BE2C (cell line): ENCODE data around the gene CNBP.
"Not testable (repeated sequence)": the region's sequence is repeated elsewhere in the genome, so short reads cannot be mapped to it uniquely, and the experiment has no call there.

Experiments used
- DNase-seq: peaks from one replicate; pipeline ENCODE4 v3.0.0-alpha.2; 2020
- H3K27me3 ChIP-seq: fragments of 250-450 bp; sonication (Bioruptor Pico); 2 replicates; pipeline ENCODE4 v1.5.1; 2020; ENCODE audit warnings: mild to moderate bottlenecking
- H3K36me3 ChIP-seq: fragments of 250-450 bp; sonication (Bioruptor Pico); 2 replicates; pipeline ENCODE4 v1.5.1; 2020; ENCODE audit warnings: mild to moderate bottlenecking
- H3K4me1 ChIP-seq: fragments of 250-450 bp; sonication (Bioruptor Pico); 2 replicates; pipeline ENCODE4 v1.5.1; 2020
- H3K4me3 ChIP-seq: 2 replicates; pipeline ENCODE4 v1.5.1; 2011; ENCODE audit warnings: low read depth, low read length
- H3K9me3 ChIP-seq: fragments of 250-450 bp; sonication (Bioruptor Pico); 2 replicates; pipeline ENCODE4 v1.5.1; 2020
- TF ChIP-seq, protein P1 (sequence below): IDR thresholded peaks from 2 replicates; pipeline ENCODE4 v1.5.1; 2012; ENCODE audit warnings: mild to moderate bottlenecking, low read depth, low read length

CNBP gene

DNA sequence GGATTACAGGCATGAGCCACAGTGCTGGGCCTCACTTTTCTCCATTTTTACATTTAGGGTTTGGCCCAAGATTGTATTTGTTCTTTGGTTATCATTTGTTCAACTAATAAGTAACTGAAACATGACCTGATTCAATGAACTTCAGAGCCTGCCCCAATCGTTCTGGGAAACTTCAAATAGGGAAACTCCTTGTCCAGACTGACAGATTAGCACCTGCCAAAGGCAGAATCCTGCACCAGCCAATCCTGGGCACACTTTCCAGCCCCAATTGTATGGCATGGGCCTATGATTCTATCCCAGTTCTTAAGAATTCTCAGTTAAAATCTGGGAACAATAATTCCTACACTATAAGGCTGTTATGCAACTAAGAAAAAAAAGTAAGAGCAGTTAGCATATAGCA lies 43.8 kb downstream of the CNBP start:
- Histone ChIP-seq H3K4me1 (no peaks in the 10 kb centered on the region), H3K36me3 (peaks cover 19% of the 10 kb centered on the region), H3K27me3 (no peaks in the 10 kb centered on the region), H3K9me3 (no peaks in the 10 kb centered on the region), H3K4me3 (no peak overlapping the region)
- no peak for DNase-seq
- TF ChIP-seq, protein P1, sequence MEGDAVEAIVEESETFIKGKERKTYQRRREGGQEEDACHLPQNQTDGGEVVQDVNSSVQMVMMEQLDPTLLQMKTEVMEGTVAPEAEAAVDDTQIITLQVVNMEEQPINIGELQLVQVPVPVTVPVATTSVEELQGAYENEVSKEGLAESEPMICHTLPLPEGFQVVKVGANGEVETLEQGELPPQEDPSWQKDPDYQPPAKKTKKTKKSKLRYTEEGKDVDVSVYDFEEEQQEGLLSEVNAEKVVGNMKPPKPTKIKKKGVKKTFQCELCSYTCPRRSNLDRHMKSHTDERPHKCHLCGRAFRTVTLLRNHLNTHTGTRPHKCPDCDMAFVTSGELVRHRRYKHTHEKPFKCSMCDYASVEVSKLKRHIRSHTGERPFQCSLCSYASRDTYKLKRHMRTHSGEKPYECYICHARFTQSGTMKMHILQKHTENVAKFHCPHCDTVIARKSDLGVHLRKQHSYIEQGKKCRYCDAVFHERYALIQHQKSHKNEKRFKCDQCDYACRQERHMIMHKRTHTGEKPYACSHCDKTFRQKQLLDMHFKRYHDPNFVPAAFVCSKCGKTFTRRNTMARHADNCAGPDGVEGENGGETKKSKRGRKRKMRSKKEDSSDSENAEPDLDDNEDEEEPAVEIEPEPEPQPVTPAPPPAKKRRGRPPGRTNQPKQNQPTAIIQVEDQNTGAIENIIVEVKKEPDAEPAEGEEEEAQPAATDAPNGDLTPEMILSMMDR, result no peak

- H3K27me3 ChIP-seq, DNase-seq, H3K9me3 ChIP-seq, H3K4me3 ChIP-seq, H3K4me1 ChIP-seq: not testable (repeated sequence)
- H3K36me3 ChIP-seq, result peaks cover 39% of the 10 kb centered on the region
These were observed 47.4 kb downstream of the CNBP start for GRCh38 chr3:129136275-129136674.

- H3K27me3 ChIP-seq, result no peaks in the 10 kb centered on the region
- no peaks in the 10 kb centered on the region for H3K4me1 ChIP-seq
- no peak overlapping the region for H3K4me3 ChIP-seq
- H3K9me3 ChIP-seq, result no peaks in the 10 kb centered on the region
- peaks cover 46% of the 10 kb centered on the region for H3K36me3 ChIP-seq
- DNase-seq, result no peak
- TF ChIP-seq, protein P1, result no peak
These were observed 51.4 kb downstream of the CNBP start for GRCh38 chr3:129132097-129132866.

GRCh38 chr3:129131465-129132088 lies 52.1 kb downstream of the CNBP start:
- Histone ChIP-seq H3K9me3 (no peaks in the 10 kb centered on the region), H3K36me3 (peaks cover 46% of the 10 kb centered on the region), H3K27me3 (no peaks in the 10 kb centered on the region), H3K4me3 (no peak overlapping the region), H3K4me1 (no peaks in the 10 kb centered on the region)
- no peak for DNase-seq
- TF ChIP-seq, protein P1, result no peak

- H3K27me3 ChIP-seq, result no peaks in the 10 kb centered on the region
- H3K9me3 ChIP-seq, result no peaks in the 10 kb centered on the region
- no peaks in the 10 kb centered on the region for H3K4me1 ChIP-seq
- TF ChIP-seq, protein P1, result no peak
- H3K4me3 ChIP-seq, result no peak overlapping the region
- DNase-seq, result no peak
- peaks cover 46% of the 10 kb centered on the region for H3K36me3 ChIP-seq
These were observed 53.3 kb downstream of the CNBP start for GRCh38 chr3:129130291-129130813.

- Histone ChIP-seq H3K36me3 (peaks cover 32% of the 10 kb centered on the region), H3K4me1 (no peaks in the 10 kb centered on the region), H3K27me3 (no peaks in the 10 kb centered on the region), H3K4me3 (no peak overlapping the region), H3K9me3 (no peaks in the 10 kb centered on the region)
- no peak for DNase-seq
- TF ChIP-seq, protein P1, result no peak
These were observed 55.1 kb downstream of the CNBP start for GRCh38 chr3:129128357-129129155.
